Glomerular visceral epithelial cell (primary cell): ENCODE data around the gene CHST7.

Source experiments
- DNase-seq: peaks from one replicate; pipeline ENCODE4 v3.0.0-alpha.2; 2016; ENCODE audit errors: extremely low spot score

CHST7 gene

DNA sequence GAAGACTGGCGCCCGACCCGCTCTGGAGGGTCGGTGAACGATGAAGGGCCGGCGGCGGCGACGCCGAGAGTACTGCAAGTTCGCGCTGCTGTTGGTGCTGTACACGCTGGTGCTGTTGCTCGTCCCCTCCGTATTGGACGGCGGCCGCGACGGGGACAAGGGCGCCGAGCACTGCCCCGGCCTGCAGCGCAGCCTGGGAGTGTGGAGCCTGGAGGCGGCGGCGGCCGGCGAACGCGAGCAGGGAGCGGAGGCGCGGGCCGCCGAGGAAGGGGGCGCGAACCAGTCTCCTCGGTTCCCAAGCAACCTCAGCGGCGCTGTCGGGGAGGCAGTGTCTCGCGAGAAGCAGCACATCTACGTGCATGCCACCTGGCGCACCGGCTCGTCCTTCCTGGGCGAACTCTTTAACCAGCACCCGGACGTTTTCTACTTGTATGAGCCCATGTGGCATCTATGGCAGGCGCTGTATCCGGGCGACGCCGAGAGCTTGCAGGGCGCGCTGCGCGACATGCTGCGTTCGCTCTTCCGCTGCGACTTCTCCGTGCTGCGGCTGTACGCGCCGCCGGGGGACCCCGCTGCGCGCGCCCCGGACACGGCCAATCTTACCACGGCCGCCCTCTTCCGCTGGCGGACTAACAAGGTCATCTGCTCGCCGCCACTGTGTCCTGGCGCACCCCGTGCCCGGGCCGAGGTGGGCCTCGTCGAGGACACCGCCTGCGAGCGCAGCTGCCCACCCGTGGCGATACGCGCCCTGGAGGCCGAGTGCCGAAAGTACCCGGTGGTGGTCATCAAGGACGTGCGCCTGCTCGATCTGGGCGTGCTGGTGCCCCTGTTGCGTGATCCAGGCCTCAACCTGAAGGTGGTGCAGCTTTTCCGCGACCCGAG lies 568 bp downstream of the CHST7 start:
- DNase-seq, result peak; percentile 6

DNA sequence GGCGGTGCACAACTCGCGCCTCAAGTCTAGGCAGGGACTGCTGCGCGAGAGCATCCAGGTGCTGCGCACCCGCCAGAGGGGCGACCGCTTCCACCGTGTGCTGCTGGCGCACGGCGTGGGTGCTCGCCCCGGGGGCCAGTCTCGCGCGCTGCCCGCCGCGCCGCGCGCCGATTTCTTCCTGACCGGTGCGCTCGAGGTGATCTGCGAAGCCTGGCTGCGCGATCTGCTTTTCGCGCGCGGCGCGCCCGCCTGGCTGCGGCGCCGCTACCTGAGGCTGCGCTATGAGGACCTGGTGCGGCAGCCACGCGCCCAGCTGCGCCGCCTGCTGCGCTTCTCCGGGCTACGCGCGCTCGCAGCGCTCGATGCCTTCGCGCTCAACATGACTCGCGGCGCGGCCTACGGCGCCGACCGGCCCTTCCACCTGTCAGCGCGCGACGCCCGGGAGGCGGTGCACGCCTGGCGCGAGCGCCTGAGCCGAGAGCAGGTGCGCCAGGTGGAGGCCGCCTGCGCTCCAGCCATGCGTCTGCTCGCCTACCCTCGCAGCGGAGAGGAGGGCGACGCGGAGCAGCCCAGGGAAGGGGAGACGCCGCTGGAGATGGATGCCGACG lies 1.3 kb downstream of the CHST7 start:
- DNase-seq, result peak; percentile 8

DNA sequence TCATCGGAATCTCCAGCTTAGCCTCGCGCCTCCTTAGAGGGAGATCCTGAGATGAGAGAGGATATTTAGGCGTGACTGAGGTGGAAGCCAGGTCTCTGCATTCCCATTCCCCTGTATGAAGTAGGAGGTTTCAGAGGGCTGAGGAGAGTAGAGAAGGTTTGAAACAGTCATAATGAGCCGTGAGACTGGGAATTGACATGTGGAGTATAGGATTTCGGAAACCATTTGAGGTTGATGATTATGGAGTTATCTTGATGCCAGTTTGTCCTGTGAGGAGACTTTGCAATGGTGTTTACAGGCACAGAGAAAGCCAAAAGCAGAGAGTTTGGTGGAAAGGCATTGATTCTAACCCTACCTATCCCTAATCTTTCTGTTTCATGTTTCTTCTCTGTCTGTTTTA lies 2.0 kb downstream of the CHST7 start:
- DNase-seq, result no peak

DNA sequence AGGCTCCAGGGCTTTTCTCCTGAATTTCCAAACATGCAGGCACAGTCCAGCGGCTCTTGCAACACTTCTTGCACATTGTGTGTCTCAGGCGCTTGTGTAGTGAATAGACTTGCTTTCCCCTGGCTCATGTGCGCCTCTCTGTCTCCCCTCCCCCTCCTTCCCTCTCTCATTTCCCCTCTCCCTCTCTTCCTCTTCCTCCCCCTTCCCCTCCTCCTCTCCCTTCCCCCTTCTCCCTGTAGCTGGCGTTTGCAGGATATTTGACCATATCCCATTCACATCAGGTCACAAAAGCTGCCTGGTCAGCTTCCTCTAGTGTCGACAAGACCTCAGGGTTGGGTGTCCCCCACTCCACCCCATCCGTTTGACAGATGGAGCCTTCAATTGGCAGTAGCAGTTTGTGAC lies 2.4 kb downstream of the CHST7 start:
- DNase-seq, result no peak

DNA sequence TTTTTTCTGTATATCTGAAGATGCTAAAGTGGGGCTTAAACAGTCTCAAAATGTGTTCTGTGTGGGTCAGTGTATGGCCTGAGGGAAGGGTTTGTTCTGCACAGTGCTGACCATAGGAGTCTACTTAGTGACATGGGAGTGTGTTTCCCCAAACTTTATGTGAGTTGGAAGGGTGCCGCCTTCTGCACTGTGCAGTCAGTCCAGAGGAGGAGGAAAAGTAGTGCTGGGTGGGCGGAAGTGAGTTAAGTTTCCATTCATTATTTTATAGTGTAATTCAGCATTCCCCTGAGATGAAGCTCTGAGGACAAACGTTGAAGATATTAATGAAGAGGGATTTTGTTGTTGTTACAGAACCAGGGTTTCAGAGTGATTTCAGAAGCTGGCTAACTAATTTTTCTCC lies 2.9 kb downstream of the CHST7 start:
- DNase-seq, result no peak

DNA sequence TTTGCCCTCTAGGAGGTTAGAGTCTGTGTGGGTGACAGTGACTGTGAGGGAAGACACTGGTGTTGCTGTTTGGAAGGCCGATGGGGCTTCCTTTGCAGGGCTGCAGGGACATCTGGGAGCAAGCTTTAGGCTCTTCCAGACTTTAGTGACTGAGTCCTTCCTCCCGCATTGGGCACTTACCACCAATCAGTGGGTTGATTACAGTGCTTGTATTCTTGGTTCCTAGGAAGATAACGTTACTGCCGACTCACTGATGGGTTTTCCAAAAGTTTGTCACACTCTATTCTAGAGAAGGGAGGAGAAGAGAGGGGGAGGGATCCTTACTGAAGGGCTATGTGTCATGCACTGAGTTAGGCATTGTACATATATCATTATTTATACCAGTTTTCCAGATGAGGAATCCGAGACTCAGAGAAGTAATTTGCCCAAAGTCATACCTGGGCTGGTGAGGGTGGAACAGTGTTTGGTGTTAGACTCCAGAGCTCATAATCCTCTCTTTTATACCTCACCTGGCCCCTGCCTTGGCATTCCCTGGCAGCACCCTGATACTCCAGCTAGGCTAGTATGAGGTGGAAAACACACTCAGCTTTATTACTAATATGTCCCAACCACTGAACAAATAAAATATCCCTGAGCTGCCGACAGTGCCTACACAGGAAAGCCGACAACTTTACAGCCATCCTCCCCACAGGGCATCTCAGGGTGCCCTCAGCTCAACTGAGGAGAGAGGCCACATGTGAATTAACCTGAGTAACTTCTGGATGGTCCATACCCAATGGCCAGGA lies 3.8 kb downstream of the CHST7 start:
- DNase-seq, result no peak

DNA sequence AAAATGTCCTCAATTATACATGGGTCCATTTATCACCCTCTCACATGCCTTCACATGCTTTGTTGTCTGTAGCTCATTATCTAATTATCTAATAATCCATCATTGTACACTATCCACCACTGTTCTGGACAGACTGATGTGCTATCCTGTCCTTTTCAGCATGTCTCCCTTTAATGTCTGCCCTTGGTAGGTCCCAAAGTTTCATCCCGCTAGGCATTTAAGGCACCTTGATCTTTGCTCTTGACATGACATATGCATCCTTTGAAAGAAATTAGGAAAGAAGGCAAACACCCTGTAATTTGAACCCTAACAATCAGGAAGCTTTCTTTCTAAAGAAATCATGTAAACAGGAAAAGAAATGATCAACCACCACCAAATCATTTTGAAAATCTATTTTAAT lies 5.7 kb downstream of the CHST7 start:
- no peak for DNase-seq

DNA sequence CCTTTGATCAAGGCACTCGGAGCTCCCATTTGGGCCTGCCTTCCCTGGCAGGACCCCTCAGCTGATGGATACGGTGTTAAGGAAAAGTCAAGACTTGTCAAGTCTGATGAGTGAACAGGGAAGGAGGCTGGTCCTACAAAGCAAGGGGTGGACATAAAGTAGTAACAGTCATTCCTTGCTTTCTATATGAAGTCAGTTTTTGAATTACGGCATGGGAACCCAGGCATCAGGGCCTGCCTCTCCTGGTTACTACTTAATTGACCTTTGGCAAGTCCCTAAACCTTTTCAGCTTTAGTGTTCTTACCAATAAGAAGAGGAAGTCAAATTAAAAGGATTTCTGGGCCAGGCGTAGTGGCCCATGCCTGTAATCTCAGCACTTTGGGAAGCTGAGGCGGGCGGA lies 7.0 kb downstream of the CHST7 start:
- no peak for DNase-seq

DNA sequence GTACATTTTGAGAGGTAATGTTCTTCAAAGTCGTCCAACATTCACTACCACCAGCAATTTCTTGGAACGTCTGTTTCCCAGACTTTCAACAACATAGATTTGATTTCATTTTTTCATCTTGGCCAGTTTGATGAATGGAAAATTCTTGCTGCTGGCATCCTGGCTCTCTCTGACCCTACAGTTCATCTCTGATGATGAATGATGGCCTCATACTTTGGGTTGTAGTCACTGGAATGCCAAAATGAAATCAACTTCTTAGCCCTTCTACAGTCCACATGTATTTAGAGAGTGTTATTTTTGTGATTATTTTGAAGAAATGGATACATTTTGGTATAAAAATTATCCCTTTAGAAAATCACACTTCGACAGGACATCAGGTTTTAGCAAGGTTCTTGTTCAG lies 8.8 kb downstream of the CHST7 start:
- DNase-seq, result no peak

DNA sequence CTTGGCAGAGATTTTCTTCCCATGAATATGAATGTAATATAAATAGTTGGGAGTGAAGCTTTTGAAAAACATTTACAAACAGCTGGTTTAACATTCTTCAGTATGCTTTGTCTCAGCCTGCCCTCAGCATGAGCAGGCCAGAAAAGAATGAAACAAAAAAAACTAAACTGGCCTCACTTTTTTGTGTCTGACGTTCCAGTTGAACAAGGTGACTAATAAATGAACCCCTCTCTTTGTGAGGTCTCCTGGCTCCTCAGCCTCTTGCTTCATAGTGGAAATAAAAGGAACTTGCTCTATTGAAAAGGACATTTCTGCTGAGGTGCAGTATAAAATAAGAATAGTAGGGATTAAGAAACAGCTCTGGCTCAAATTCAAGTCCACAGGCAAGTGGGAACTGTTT lies 9.4 kb downstream of the CHST7 start:
- peak; percentile 29 for DNase-seq

DNA sequence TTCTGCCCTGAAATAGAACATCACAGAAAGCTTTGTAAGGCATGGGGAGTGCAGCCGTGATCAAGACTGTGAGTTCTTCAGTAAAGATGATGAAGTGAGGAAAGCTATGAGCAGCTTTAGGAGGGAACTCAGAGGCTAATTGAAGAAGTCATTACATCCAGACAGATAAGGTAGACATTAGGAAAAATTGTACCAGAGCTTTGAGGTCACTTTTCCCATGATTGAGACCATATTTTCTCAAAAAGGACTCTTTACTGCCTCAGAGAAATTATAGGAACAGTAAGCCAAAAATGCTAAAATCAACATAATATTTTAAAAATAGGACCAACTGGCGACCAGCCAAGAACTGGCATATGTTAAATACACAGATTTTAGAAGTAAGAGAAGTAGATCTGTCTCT lies 11.2 kb downstream of the CHST7 start:
- no peak for DNase-seq

DNA sequence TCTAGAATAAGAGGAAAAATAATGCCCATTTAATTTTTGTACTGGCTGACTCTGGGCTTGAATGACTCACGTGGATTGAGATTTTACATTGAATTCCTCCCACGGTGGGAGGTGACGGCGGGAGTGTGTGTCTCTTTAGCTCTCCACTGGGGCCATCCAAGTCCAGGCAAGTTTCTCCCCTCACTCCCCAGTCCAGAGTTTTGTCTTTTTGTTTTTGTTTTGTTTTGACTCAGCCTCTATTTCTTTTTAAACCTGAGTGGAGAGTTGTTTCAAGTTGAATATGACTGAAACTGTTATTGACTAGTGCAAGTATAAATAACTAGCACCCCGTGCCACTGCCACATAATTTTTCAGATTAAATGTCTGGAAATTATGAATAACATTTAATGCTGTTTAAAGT lies 13.6 kb downstream of the CHST7 start:
- peak; percentile 29 for DNase-seq

DNA sequence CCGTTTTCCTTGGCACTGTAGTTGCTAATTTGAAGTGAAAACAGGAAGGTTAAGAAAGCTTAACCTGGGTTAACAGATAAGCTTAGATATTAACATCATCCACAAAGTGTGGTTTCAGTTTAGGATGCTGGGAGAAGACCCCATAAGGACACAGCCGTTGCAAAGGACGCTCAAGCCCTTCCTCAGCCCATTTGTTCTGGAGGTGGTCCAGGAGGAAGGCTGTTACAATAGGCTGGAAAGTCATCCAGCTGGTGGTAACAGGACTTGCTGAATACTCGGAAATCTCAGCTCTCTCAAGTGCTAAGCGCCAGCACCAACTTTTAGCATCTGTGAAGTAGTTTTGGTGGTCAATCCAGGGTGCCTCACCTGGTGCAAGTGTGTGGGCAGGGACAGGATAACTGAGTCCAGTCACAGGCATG lies 14.2 kb downstream of the CHST7 start:
- DNase-seq, result no peak

DNA sequence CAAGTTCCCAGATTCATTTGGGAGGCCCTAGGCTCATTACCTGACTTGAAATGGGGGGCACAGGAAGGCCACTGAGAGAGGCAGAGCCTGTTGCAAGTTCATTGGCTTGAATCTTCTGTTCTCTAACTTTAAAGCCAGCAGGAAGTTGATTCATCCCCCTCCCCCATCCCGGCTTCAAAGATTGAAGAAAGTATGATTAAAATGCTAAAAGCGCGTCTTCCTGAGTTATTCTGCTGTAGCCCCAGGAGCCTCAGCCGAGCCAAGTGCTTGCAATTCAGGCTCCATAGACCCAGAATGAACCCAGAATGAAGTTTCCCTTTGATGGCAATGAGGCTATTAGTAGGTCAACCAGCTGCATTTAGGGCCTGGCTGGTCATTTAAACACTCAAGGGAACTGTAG lies 14.7 kb downstream of the CHST7 start:
- DNase-seq, result peak; percentile 16

DNA sequence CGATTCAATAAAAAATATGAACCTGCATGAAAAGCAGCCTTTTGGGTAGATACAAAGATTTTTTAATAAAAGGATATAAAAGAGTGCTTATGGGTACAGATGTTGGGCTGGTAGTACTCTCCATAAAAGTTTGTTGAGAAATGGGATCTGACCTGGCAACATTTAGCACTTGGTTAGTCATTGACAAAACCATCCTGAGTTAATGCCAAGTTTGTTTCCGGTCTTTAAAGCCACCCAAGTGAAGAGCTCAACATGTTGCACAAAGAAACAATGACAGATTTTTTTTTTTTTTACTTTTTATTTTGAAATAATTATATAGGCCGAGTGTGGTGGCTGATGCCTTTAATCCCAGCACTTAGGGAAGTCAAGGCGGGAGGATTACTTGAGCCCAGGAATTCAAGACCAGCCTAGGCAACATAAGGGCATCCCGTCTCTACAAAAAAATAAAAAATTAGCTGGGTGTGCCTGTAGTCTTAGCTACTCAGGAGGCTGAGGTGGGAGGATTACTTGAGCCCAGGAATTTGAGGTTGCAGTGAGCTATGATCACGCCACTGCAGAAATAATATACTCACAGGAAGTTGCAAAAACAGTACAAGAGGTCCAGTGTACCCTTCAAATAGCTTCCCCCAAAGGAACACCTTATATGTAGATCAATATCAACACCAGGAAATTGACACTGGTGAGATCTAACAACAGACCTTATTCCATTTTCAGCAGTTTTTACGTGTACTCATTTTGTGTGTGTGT lies 16.6 kb downstream of the CHST7 start:
- peak; percentile 47 for DNase-seq

DNA sequence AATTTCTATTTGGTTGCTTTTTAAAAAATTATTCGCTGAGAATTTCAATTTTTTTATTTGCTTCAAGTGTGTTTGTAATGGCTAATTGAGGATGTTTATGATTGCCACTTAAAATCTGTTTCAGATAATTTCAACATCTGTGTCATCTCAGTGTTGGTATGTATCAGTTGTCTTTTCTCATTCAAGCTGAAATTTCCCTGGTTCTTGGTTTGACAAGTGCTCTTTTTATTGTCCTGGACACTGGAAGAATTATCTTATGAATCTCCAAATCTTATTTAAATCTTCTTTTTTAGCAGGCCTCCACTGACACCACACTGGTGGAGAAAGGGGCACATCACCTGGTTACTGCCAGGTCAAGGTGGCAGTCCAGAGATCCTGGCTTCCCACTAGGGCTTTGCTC lies 21.5 kb downstream of the CHST7 start:
- DNase-seq, result no peak

DNA sequence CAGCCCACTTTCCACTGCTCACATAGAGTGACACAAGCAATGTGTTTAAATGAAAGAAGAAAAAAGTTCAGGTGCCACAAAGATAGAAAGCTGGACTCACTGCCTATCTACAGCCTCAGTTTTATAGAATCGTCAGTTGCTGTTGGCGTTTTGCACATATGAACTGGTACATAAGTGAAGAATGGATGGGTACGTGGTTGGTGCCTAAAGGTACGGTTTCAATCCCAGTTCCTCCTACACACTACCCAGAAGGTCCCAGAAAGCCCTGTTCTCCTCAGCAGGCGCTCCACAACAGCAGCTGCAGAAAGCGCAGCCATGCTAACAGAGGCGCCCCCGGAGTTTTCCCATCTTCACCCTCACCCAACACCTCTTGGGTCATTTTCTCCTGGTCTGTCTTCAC lies 23.6 kb downstream of the CHST7 start:
- DNase-seq, result no peak

DNA sequence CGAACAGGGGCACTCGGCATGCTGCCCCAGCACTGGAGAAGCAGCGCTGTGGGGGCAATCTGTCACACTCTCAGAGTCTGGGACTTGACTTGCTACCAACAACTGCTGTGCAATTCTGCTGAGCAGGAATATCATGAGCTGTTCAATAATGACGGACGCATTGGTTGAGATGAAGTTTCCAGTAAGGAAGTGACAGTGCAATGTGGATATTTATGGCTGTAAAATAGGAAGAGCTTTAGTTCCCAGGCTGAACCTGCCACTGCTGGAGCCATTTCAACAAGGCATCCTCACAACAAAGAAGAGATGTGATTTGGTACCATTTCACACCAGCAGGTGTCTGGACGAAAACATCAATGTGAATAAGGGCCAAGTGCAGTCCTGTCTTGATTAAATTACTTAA lies 24.2 kb downstream of the CHST7 start:
- no peak for DNase-seq

DNA sequence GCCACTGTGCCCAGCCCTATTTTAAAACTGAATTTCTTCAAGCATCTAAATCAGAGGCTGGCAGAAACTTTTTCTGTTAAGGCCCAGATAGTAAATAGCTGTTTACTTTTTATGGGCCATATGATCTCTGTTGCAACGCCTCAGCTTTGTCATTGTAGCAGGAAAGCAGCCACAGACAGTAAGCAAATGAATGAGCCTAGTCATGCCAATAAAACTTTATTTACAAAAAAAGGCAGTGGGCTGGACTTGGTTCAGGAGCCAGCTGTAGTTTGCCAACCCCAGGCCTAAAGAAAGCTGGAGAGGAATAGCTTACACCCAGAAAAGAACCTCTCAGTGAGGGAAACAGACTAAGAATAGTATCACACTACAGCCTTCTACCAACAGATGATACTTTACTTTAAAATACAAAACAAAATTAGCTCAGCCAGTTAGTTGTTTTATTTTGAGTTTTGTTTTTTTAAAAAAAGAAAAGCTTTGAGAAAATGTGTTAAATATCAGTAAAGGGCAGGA lies 25.5 kb downstream of the CHST7 start:
- no peak for DNase-seq

DNA sequence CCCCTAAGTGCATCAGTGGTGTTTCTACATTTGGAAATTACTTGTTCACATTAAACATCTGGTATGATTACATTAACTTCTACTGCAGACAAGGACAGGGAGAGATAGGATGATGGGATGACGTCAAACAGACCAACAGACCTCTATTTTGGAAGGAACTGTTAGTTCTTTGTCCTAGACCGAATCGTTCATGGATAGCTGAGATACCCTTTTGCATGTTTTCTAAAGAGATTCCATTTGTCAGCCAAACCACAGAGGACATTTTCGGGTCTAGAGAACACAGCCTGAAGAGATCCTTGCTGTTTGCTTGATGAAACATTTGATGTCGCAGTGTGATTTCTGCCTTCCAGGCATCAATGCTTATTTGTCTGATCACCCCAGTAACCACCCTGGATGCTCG lies 27.7 kb downstream of the CHST7 start:
- DNase-seq, result no peak

DNA sequence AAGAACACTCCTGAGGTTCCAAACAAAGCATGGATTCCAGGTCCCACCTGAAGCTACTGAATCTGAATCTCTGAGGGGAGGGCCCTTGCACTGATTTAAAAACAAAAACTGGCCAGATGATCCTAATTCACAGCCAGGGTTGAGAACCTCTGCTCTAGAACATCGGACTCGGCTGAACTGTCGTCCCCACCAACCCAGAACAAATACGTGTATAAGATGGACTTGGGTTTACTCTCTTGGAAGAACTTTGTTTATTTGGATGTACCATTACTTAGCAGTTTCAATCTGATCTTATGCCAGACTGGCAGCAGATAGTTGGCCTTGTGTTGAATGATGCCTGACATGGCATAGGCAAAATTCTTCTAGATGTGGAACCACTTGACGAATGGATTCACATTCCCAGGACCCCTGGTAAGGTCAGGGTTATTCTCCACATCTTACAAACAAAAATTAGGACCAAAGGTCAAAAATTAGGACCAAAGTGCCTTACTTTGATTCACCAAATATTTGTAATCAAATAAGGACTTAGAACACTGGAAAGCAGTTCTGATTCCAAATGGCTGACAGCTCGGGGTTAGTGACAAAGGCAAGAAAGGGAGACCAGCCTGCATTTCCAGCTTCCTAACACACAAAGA lies 29.0 kb downstream of the CHST7 start:
- no peak for DNase-seq
